ENCODE data around the gene MLKL.
A peak's percentile ranks its signal among the peaks of the same experiment; 100 is the strongest.

The MLKL gene

DNA sequence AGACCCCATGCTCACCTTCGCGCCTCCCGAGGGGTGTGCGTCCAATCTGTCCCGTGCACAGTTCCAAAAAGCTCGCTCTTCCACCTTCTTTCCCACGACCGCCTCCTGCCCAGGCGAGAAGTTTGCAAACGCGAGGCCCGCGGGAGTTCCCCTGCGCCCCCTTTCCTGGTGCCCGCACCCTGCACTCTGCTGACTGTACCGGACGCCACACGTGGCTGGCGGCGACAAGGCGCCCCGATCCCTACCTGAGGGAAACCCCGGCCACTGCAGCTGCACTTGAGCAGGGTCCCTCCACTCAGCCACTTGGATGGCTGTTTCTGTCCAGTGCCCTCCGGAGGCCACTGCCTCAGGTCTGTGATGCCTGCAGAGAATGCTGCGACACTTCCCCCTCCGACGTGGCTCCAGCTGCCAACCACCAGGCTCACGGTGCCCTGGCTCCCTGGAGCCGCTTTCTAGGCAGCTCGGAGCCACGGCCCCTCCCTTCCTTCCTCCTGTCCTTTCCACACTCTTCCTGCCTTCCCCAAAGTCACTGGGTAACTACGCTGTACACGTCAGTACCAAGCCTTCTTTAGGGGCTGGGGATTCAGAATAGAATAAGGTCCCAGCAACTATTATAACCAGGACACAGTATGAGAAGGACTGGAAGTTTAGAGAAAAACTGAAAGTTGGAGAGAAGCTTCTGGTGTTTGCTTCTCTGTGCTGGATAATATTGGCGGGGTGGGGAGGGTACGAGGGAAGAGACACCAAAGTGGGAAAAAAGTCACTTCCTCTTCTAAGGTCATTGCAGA, at the start of gene MLKL:
TSS of gene MLKL (minus strand) at position 425 of the 788 bp plus-strand sequence. CDS start 5,105 bp downstream, outside the sequence.
- peak; percentile 68 for DNase-seq

DNA sequence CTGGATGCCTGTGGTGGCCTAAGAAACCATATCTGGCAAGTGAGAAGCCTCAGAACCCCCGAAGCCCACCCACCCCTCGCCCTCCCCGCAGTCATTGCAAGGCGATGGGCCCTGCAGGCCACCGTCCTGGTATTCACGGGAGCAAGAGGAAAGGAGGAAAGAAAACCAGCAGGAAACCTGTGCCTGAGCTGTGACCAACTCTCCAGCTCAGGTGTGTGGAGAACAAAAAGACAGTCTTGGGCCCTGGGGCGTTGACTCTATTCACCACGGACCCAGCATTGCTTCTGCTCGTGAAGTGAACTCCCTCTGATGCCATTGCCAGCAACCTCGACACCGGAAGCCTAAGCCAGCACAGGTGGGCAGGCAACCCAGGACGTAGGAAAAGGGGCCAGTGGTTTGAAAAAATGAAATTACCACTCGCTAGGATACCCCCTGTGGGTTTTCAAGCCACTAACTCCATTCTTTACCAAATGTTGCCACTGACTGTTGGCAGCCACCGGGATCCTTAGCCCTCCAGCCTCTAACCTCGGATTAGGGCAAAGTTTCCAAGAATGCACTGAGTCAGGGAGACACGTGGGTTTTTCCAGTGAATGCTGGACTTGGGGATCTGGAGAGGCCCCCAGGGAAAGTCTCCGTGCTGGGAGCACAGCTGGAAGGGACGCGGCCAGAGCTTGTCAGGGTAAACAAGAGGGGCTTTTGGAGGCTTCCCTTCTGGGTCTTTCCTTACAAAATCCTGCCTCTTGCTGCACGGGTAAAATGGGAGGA, 48.8 kb upstream of the MLKL start:
- no peak for DNase-seq

DNA sequence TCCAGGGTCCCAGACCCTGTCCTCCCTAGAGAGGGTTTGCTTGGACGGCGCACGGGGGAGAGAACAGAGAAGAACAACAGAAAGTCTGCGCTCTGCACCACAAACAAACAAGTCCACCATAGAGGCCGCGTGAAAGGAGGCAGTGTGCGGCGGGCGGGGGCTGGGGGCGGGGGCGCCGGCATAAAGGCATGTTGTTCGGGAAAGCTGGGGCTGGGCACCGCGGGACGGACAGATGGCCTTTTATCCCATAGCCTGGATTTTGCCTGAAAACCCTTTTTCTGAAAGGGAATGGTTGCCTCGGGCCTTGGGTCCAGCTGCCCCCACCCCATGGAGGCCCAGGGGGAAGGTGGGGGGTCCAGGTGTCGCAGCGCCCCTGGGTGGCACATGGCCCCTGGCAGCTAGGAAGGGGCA, 48.0 kb upstream of the MLKL start:
- DNase-seq = no peak

DNA sequence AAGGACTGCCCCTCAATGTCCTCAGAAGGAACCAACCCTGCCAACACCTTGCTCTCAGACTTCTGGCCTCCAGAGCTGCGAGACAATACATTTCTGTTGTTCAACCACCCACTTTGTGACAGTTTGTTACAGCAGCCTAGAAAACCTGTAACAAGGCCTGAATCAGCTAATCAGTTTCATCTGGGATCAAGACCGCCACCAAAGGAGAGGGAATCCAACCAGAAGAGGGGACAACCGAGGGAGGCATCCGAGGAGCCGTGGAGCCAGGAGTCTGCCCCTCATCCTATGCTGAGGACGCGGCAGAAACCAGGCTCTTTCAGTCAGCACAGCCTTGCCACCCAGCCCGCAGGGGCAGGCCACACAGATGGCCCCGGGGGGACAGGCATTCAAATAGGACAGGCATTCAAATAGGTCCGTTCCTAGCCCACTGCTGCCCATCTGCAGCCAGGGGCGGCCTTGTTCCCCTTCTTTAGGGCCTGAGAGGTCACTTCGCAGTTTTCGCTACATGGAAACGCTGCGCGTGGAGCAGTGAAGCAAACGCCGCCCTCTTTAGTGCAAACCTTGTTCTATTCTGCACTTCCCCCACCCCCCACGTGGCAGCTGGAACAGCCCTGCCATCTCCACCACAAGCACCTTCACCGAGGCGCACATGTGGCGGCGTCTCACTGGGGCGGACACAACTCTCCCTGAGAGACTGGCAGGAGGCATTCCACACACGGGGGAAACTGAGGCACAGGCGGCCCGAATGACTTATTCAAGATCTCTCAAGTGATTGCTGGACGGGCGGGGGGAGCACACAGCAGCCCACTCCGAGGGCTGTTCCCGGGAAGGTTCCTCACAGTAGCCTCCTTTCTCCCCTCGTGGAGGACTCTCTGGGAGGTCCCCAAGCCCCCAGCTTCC, 47.3 kb upstream of the MLKL start:
- no peak for DNase-seq

DNA sequence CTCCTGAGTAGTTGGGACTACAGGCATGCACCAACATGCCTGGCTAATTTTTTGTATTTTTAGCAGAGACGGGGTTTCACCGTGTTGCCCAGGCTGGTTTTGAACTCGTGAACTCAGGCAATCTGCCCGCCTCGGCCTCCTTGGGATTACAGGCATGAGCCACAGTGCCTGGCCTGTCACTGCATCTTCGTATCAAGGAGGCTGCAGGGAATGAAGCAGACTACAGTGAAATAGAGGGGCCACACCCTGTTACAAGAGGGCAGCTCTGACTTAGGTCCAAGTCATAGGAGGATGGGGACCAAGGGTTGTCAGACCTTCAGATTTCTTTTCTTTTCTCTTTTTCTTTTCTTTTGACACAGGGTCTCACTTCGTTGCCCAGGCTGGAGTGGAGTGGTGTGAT, 45.3 kb upstream of the MLKL start:
- DNase-seq = no peak

DNA sequence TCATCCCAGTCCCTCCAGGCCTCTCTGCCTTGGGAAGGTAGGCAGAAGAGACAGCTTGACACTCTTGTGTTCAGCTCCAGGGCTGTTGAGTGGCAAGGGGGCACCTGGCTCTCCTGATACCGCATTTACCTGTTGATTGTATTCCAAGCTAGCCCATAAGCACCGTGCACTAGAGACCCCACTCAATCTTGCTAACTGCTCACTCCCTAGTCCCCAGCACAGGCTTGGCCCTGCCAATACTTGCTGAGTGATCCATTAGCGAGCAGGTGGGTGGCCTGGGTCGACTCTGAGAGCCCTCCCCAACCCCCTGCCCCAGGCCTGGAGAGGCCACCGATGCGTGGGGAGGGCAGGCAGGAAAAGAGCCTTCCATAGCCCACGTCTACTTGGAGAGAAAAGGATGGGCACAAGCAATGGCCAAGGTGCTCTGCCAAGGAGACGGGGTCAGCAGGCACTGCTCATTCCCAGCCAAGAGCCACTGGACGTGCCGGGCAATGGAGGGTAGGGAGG, 44.5 kb upstream of the MLKL start:
- DNase-seq = no peak

DNA sequence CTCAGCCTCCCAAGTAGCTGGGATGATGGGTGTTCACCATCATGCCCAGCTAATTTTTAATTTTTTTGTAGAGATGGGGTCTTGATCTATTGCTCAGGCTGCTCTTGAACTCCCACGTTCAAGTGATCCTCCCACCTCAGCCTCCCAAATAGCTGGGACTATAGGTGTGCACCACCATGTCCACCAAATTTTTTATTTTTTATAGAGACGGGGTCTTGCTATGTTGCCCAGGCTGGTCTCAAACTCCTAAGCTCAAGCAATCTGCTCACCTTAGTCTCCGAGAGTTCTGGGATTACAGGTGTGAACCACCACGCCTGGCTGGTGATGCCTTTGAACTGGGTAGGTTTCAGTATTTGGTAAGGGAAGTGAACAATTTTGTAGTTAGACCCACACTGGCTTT, 43.9 kb upstream of the MLKL start:
- DNase-seq = no peak

DNA sequence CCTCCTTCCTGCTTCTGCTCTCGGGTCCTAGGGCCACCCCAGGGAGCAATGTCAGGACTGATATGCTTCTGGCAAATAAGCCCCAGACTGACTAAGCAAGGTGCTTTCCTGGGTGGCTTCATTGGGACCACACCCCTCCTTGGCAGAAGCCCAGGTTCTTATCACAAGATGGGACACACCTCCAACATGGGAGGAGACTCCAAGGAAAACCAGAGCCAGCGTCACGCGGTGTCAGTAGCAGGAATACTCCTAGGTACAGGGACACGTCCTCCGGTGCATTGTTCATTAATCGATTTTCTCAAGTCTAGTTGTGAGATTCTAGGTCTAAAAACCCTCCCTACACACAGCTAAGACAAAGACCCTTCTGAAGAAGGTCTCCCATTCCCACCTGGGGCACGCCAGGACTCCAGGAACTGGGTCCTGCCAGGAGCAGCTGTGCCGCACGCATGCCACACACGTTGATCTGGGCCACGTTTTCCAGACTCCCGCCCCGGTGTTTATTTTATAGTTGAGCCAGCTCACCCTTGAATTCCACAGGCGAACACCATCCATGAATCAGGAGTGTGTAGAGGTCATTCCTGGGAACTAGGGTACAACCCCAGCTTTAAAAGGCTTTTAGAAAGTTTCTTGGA, 43.1 kb upstream of the MLKL start:
- no peak for DNase-seq

DNA sequence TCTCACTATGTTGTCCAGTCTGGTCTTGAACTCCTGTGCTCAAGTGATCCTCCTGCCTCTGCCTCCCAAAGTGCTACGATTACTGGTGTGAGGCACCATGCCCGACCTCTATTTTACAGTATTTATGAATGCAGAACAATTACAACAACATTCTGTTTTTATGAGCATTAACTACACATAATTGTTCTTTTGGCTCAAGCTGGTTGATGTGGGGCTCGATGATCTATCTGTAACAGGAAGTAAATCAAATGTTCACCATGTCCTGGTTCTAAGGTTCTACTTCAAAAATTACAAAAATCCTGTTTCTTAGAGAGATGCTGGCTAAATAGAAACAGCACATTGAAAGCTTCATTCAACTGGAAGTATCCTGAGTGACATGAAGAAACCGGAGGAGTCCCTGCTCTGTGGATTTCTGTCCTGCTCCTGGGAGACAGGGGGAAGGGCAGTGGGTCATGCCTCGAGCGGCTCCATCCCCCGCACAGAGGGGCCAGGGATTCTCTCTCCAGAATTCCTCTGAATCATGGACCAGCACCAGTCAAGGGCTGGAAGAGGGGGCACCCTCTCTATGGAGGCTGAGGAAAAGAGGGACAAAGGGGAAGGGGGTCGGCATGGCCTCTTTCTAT, 42.5 kb upstream of the MLKL start:
- DNase-seq = no peak

DNA sequence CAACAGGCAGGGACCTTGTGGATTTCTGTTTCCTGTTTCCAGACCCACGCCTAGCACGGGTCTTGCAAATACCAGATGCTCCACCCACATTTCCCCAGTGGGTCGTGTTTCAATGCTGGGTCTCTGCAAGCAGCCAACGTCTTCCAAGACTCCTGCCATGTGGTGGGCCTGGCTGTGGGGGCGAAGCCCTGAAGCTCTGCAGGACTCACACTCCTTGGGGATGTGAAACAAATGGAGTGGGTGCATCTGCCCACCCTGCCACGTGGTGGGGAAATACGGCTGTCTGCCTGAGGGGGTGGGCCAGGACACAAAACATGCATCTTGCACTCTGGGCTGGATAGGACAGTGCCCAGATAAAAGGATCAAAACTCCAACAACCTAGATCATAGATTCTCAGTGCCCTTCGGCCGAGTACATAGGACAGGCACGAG, 41.4 kb upstream of the MLKL start:
- DNase-seq = no peak

DNA sequence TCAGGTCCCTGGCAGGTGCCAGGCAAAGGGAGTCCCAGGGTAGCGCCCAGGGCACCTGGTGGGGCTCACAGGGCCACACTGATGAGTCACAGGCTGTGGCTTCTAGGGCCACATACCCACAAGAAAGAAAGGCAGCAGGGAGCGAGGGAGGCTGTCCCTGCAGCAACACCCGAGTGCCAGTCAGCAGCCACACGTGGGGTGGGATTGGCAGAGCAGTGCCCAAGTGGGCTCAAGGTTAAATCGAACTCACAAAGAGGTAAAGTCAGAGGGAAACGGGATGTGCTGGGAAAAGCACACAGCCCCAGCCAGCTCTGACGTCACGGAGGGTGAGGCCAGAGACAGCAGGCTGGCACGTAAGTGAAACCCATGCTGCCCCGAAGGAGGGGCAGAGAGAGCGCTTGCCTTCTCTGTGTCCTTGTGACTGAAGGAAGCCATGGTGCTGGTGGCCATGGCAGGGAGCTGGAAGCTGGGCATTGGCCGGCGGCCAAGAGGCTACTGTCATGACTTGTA, 40.2 kb upstream of the MLKL start:
- DNase-seq = no peak

DNA sequence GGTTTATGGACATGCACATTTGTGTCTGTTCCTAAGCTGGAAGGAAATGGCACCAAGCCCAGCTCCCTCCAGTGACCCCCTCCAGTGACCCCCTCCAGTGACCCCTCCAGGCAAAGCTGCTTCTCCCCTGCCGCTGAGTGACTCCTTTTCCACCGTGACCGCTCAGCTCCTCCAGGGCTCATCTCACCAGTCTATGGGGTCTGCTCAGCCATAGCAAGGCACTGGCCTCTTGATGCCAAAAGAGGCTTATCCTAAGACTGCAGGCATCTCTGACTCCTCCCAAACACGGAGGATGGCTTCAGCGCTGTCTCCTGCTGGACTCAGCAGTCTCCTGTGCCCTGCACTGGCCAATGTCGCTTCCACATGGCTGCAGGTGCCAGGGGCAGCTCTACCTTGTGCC, 38.6 kb upstream of the MLKL start:
- no peak for DNase-seq

DNA sequence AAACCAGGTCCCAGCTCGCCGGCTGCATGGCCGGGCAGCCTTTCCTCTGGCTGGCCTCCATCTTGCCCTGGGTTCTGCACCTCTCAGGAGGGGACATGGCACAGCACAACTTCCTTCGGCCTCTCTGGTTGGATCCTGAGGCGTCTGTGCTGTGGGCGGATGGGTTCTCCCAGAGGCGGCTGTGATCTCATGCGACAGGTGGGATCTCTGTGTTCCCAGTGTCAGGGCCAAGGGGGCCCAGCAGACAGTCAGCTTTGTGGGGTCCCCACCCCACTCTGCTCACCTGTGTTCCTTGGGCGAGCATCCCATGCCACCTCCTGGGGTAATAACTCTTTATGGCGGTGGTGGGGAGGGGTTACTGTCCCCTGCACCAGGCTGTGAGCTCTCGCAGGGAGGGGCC, 38.2 kb upstream of the MLKL start:
- no peak for DNase-seq

DNA sequence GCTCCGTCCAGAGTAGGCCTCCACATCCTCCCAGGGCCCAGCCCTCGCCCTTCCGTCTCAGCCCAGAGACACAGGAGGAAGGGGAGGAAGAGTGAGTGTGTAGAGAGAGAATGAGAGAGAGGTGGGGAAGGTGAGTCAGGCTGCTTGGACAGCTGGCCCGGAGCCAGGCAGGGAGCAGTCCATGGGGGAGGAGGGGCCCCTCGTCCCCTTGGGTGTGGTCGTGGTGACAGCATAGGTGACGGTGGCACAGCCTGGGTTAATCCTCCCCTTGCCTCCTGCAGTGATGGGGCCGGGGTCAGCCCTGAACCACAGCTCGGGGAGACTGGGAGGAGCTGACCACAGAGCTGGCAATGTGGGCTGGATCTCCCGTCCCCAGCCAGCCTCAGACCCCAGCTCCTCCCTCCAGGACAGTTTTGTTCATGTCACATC, 37.5 kb upstream of the MLKL start:
- no peak for DNase-seq

DNA sequence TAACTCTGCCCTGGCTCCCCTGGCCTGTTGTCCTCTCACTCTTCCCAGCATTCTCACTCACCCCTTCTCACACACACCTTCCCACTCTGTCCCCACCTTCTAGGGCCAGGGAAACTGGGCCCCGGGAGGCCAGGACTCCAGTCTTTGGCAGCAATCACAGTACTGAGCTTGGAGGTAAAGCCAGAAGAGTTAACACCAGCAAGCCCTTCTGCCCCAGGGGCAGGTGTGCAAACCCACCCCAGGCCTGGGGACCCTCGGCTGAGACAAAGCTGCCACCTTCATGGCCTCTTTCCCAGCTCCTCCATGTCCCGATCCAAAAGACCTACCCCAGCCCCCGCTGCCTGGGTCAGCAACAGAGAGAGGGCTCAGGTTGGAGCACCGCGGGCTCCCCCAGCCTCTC, 36.9 kb upstream of the MLKL start:
- no peak for DNase-seq

DNA sequence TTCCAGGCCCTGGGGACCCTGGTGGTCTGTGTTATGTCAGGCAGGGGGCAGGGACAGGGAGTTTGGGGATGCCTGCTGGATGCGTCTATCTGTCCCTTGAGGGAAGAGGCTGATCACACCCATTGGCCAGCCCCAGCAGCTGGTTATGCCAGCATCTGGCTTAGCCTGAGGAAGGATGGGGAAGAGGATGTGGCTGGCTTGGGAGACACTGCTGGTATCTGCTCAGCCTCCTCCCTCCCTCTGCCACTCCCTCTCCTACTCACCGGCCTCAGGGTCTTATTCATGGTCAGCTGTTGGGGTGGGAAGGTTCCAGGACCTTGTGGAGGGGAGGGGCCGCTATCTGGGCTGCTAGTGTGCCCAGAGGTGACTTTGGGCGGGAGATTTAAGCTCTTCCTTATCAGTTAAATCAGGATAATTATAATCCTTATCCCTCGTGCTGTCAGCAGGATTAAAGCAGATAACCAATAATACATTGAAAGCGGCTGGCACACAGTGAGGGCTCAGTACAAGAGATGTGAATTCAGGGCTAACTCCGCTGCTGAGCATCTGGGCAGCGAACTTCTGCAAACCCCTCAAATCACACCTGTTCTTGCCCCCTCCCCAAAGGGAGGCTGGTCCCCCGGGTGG, 36.0 kb upstream of the MLKL start:
- DNase-seq = no peak

DNA sequence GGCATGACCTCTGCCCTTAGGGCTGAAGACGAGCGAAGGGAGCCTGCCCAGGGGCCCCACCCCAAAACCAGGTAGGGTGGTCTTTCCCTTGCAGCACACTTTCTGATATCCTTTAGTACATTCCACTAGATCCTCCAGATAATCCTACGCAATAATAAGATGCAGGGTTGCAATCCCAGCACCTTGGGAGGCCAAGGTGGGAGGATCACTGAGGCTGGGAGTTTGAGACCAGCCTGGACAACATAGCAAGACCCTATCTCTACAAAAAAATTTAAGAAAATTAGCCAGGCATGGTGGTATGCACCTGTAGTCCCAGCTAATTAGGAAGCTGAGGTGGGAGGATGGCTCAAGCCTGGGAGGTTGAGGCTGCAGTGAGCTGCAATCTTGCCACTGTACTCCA, 34.9 kb upstream of the MLKL start:
- DNase-seq = no peak

DNA sequence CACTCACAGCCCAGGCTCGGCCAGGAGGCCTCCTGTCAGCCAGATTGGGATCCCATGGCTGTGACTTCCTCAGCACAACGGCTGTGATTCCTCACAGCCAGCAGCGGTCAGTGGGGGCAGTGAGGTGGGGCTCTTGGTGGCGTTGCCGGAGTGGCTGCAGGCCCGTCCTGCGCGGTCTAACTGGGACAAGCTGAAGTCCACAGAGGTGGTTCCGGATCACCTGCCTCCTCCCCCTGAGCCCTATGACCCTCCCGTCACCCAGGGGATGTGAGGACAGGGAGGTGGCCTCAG, 34.4 kb upstream of the MLKL start:
- no peak for DNase-seq

DNA sequence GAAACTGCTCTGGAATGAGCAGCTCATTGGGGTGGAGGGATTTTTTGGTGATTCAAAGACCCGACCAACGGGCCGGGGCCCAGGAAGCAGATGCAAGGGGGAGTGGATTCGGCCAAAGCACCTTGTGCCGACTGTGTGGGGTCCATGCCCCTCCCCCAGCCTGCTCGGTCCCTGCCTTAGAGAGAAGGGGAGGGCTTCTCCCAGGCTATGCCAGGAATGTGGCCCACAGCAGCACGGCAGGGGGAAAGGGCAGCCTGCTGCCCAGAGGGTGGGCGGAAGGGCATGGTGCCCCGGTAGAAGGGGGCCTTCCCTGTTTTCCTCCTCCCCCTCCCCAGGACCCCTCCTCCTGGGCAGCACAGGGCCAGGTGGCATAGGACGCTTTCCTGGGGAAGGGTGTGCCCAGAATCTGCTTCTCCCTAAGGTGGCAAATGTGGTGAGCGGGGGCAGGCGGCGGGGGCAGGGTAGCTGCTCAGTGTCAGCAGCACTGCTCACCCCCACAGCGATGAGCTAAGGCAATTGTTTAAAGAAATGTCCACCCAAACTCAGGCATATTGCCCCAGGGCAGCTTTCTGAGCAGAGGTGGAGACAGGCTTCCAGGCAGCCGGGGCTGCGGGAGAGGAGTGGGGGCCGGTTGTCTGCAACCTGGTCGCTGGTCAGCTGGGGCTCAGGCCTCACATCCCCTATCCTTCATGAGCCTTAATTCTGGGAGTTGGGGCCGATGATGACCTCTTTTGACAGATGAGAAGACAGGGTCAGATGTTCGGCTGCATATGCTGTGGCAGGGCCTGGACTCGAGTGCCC, 33.9 kb upstream of the MLKL start:
- peak; percentile 74 for DNase-seq

DNA sequence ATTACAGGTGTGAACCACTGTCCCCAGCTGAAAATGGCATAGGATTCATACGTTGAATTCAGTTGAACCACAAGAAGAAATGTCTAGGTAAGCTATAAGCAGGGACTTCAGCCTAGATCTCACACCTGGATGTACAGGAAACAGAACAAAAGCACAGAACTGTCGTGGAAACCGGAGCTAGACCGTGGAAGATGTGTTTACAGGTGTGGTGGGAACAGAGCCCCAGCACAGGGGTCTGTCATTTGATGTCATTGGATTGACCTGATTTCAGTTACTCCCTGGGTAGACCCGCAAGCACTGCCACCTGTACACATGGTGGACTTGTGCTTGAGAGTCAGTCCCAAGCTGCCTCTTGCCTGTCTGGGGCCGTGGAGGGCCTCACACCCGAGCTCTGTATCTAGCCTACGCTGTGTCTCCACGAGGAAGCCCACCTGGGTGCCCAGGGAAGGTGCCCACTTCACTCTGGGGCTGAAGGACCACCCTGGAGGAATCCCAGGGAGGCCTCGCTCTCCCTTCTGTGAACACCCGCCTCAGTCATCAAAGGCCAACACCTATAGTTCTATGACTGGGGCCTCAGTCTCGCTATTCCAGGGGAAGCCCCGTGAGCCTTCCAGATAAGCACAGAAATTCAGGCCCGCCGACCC, 32.2 kb upstream of the MLKL start:
- DNase-seq = no peak
